Stimulated activated CD4-positive, alpha-beta T cell treated with anti-CD3 and anti-CD28 coated beads, TNF-alpha, amount 100 ng/mL, for 48 hours (primary cell): ENCODE results near the gene ACAP1.
"Not testable (repeated sequence)": the region's sequence is repeated elsewhere in the genome, so short reads cannot be mapped to it uniquely, and the experiment has no call there.

Experiments used
- DNase-seq, 3 donors: peaks; one replicate each; pipeline ENCODE4 v3.0.0-alpha.2; 2020; ENCODE audit warnings: low read depth in 3 of 3

The ACAP1 gene

DNA sequence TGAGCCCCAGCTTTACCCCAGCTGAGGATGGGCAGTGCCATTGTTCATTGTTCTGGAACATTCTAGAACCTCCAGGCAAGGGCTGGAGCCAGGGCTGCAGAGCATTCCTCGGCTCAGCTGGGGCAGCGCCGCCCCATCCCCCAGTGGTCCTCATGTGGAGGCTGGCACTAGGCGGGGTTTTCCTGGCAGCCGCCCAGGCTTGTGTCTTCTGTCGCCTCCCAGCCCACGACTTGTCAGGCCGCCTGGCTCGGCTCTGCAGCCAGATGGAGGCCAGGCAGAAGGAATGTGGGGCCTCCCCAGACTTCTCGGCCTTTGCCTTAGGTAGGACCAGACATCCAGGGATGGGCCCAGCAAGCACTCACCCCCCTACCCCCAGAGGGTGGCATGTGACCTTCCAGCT is 18.7 kb downstream of the ACAP1 start, which contains the start of gene TMEM95:
Gene TMEM95, plus strand, starts transcription at position 104 of the 400 bp plus-strand sequence. Its CDS starts 49 bp downstream, at position 153.
- no peak for DNase-seq

DNA sequence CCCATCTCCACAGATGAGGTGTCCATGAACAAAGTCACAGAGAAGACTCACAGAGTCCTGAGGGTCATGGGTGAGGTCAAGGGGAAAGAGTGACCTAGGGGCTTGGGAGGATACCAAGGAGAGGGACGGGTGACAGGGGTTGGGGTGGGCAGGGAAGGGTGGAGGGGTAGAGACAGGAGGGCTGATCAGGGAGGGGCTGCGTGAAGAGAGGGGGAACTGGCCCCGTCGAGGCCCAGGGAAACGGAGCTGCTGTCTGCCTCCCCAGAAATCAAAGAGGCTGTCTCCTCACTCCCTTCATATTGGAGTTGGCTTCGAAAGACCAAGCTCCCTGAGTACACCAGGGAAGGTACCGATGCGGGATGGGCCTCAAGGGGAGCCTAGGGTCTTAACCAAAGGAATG is 19.2 kb downstream of the ACAP1 start:
- DNase-seq: no peak

DNA sequence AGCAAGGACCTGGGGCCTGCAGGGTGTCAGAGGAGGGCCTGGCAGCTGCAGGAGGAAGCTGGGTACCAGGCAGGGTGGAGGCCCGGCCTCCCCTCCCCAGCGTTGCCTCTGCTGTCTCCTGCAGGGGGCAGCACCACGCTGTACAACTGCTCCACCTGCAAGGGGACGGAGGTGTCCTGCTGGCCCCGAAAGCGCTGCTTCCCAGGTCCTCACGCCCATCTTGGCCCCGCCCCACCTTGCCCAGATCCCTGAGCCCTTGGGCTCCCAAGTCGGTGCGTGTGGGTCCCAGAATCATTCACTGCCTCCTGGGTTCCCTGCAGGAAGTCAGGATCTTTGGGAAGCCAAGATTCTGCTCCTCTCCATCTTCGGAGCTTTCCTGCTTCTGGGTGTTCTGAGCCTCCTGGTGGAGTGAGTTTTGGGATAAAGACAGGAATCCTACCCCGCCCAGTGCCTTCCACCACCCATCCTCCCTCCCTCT is 19.8 kb downstream of the ACAP1 start:
- DNase-seq: peak; percentile 76 to 83 (median 78)

DNA sequence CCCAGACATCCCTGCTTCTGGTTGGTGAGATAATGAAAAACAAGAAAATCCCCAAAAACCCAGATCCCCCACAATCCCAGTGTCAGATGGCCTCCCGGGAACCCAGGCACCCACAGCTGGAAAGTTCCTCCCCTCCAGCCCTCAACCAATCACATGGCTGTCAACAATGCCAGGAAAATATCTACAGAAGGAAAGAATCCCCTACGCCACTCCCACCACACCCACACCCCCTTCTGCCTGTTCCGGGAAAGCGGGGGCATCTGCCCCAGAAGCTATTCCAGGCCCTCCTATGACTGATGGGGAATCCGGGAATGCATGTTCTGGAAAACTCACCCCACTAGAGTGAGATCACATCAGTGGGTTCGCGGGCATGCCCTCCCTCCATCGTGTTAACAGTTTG is 20.4 kb downstream of the ACAP1 start:
- no peak for DNase-seq

DNA sequence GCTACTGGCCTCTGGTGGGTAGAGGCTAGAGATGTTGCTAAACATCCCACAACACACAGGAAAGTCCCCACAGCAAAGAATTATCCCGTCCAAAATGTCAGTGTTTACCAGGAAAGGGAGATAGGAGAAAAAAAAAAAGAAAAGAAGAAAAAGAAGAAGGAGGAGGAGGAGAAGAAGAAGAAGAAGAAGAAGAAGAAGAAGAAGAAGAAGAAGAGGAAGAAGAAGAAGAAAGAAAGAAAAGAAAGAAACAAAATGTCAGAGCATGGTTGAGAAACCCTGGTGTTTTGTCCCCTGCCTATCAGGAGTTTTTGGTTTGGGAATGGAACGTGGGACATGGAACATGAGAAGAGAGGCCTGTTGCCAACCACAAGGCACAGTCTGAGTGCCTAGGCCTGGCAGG is 21.1 kb downstream of the ACAP1 start:
- no peak for DNase-seq

DNA sequence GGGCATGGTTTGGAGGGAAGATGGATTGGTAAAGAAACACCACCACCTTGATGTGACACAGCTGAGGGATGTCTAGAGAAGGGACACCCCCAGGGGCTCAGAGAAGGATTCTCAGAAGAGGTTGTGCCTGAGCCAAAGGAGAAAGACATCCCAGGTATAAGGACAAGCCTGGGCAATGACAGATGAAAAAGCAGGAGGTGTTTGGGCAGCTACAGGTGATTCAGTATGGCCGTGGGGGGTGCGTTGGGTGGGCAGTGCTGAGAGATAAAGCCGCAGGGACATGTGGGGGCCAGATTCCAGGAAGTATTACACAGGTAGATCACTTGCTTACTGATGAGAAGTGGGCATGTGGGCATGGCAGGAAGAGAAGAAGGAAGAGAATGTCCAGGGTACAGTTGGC is 25.6 kb downstream of the ACAP1 start:
- no peak for DNase-seq

DNA sequence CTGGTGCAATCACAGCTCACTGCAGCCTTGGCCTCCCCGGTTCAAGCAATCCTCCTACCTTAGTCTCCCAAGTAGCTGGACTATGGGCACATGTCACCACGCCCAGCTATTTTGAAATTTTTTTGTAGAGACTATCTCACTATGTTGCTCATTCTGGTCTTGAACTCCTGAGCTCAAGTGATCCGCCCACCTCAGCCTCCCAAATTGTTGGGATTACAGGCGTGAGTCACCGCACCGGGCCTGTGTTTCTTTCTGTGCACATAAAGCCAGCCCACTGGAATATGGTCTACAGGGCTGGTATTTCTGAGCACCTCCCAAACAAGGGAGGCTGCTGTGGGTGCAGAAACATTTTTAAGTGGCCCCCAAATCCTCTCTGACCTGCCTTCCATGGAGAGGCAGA is 27.0 kb downstream of the ACAP1 start:
- no peak for DNase-seq

DNA sequence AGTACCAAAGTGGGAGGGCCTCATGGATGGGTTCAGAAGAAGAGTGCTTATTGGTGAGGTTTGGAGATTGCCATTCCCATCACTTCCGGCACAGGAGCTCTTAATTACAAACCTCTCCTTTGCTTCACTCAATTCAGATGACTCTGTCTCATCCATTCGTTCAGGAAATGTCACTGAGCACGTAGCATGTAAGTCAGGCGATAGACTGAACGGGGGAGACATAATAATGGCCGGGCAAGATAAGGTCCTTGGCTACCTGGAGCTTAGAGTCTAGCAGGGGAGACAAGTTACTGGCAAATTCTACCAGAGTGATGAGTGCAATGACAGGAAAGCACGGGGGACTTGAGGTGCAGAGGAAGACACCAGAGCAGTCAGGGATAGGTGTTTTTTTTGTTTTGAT is 29.6 kb downstream of the ACAP1 start:
- not testable (repeated sequence) for DNase-seq

DNA sequence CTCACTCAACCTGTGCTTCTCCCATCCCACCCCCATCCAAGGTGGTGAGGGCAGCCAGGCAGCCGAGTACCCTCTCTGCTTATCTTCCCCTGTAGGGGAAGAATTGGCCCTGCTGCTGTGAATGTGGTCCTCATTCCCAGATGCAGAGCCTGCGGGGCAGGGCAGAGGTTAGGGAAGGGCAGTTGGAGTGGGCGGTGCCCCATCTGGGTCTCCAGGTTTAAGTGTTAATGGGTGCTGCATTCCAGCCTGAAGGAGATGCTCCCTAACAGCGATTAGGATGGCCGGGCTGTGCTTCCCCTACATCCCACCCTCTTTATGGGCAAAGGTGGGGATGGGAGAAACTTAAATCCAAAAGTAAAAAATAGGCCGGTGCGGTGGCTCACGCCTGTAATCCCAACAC is 30.8 kb downstream of the ACAP1 start:
- DNase-seq: no peak

DNA sequence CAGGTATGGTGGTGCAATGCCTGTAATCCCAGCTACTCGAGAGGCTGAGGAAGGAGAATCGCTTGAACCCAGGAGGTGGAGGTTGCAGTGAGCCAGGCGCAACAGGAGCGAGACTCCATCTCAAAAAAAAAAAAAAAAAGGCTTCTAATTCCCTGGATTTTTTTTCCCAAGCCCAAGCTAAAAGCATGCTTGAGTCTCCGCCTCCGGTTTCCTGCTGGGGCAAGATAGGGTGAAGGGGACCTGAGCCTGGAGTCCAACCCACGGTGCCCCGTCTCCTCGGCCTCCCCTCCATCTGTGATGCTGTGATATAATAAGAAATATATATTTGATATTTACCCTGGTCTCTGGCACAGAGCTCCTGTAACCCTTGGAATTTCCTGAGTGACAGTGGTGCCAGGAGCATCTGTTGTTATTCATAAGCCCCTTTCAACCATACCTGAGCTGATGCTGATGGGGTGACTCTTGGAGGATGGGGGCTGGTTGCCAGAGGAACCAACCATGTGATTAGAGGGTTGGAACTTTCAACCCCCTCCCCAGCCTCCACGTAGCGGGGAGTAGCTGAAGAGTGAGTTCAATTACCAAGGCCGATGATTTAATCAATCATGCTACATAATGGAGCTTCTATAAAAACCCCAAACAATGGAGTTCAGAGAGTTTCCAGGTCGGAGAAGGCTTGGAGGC is 31.7 kb downstream of the ACAP1 start:
- no peak for DNase-seq

DNA sequence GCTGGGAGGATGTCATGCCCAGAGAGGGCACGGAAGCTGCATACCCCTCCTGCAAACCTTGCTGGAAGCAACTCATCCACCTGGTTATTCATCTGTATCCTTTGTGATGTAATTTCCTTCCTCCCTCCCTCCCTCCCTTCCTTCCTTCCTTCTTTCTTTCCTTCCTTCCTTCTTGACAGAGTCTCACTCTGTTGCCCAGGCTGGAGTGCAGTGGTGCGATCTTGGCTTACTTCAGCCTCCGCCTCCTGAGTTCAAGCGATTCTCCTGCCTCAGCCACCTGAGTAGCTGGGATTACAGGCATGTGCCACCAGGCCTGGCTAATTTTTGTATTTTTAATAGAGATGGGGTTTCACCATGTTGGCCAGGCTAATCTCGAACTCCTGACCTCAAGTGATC is 32.3 kb downstream of the ACAP1 start:
- DNase-seq: not testable (repeated sequence)

DNA sequence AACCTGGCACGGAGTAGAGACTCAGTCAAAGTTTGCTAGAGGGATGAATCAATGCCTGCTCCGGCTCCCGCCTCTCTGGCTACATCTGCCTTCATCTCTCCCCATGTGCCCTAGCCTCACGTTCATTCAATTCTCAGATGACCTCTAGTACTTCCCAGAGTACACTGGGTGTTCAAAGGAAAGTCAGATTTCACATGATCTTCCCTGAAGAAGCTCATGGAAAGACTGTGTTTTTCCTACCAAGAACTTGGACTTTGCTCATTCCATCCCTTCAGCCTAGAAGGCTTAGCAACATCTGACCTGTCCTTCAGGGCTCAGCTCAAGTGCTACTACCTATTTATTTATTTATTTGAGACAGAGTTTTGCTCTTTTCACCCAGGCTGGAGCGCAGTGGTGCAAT is 33.5 kb downstream of the ACAP1 start:
- DNase-seq: no peak

DNA sequence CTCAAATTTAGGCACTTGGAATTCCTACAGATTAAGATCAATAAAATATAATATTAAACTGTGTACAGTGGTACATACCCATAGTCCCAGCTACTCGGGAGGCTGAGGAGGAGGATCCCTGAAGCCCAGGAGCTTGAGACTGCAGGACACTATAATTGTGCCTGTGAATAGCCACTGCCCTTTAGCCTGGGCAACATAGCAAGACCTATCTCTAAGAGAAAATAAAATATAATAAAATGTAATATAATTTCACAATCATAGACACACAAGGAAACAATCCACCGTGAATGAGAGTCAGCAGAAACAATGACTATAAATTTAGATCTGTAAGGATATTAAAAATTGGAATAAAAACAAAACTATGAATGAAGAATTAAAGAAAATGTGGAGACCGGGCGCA is 34.5 kb downstream of the ACAP1 start:
- DNase-seq: no peak

DNA sequence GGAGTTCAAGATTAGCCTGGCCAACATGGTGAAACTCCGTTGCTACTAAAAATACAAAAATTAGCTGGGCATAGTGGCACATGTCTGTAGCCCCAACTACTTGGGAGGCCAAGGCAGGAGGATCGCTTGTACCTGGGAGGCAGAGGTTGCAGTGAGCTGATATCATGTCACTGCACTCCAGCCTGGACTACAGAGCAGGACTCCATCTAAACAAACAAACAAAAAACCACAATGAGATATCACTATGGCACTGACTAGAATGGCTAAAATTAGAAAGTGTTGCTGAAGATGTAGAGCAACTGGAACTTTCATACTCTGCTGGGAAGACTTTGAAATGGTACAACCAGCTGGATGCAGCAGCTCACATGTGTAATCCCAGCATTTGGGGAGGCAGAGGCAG is 38.0 kb downstream of the ACAP1 start:
- DNase-seq: no peak

DNA sequence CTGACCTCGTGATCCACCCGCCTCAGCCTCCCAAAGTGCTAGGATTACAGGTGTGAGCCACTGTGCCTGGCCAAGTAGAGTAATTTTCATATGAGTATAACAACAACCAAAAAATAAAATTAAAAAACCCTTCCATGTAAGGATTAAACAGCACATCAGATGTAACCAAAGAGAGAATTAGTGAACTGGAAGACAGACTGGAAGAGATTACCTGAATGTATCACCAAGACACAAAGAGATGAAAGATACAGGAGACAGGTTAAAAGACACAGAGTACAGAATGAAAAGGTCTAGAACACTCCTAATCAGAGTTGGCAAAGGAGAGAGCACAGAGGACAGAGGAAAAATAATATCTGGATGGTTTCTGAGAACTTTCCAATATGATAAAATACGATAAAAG is 42.8 kb downstream of the ACAP1 start:
- no peak for DNase-seq

DNA sequence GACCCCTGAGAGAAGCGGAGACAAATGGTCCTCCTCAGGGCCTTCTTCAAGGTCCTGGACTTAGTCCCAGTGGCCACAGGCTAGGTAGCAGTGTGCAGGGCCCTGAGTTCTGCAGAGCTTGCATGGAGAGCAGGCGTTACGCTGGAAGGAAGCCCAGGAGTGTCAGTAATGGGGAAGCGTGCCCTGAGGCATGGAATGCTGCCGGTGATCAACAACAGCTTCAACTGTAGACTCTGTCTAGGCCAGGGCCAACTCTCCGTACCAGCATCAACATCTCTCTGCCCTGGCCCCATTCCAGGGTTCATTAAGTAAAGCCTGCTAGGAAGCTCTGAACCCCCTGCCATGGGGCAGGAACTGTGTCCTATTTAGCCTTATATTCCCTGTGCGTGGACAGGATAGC is 44.0 kb downstream of the ACAP1 start:
- no peak for DNase-seq

DNA sequence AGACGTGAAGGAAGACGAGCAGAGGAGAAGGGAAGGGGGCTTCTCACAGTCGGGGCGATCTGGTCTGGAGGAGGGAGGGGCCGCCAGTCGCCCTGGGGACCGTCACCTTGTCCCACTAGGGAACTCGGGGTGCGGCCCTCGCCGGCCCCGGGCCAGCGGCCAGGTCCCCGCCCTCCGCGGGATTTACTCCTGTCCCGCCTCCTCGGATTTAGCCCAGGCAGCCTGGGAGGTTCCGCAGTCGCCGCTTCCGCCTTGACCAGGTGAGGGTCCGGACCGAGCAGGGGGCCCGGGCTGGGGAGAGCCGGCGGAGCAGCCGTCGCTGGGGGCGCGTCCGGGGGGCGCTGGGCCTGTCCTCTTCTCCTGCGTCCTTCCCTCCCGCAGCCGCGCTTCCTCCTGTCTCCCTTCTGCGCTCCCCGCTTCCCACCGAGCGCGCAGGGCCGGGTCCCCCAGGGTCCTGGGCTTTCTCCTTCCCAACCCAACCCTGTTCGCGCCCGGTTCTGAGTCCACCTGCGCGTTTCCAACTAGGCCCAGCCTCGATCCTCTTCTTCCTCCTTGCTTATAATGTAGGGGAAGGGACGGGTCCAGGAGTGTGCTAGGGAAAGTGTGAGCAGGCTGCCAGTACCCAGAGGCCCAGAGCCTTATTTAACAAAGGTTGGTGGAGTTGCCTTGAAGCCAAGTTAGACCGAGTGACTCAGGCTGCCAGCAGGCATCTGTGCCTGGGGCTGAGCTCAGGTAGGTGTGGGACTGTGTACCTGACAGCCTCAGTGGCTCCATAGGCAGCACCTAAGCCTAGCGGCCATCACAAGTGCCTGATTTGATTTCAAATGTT is 44.7 kb downstream of the ACAP1 start, which contains the start of gene TNK1:
Gene TNK1, plus strand, starts transcription at position 235 of the 829 bp plus-strand sequence. CDS start 1,838 bp downstream, outside the sequence.
- DNase-seq: no peak

DNA sequence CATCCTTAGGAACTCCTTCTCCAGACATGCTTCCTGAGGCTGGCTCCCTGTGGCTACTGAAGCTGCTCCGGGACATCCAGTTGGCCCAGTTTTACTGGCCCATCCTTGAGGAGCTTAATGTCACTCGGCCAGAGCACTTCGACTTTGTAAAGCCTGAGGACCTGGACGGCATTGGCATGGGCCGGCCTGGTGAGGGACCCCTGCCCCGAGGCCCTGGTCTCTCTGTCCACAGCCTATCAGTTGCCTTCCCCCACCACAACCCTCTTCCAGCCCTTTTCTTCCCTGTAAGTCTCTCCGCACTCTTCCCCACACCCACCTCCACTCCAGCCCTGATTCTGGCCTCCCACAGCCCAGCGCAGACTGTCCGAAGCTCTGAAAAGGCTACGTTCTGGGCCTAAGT is 46.6 kb downstream of the ACAP1 start:
- DNase-seq: no peak

DNA sequence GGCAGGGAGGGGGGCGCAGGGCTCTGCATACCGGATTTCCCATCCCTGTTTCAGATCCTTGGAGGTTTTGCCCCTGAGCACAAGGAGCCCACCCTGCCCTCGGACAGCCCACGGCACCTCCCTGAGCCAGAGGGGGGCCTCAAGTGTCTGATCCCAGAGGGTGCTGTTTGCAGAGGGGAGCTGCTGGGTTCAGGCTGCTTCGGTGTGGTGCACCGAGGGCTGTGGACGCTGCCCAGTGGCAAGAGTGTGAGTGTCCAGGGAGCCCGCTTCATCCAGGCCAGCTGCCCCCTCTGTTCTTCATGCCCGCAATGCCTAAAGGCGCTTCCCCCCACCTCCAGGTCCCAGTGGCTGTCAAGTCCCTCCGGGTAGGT is 47.0 kb downstream of the ACAP1 start:
- no peak for DNase-seq

DNA sequence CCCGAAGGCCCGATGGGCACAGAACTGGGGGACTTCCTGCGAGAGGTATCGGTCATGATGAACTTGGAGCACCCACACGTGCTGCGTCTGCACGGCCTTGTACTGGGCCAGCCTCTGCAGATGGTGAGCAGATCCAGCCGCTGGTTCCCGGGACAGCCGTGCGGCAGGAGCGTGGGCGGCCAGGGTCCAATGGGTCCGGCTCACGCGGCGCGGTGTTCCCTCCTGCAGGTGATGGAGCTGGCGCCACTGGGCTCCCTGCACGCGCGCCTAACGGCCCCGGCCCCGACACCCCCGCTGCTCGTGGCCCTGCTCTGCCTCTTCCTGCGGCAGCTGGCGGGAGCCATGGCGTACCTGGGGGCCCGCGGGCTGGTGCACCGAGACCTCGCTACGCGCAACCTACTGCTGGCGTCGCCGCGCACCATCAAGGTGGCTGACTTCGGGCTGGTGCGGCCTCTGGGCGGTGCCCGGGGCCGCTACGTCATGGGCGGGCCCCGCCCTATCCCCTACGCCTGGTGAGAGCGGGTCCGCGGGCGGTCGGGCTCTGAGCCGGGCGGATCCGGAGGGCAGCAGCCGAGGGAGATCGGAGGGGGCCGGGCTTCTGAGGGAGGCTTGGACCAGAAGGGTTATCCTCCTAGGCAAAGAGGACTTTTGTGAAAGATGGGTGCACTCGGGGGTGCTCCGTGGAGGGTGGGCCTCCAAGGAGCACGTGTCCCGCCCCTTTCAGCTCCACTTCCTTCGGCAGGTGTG is 47.6 kb downstream of the ACAP1 start:
- peak; percentile 57 to 69 (median 62) for DNase-seq

DNA sequence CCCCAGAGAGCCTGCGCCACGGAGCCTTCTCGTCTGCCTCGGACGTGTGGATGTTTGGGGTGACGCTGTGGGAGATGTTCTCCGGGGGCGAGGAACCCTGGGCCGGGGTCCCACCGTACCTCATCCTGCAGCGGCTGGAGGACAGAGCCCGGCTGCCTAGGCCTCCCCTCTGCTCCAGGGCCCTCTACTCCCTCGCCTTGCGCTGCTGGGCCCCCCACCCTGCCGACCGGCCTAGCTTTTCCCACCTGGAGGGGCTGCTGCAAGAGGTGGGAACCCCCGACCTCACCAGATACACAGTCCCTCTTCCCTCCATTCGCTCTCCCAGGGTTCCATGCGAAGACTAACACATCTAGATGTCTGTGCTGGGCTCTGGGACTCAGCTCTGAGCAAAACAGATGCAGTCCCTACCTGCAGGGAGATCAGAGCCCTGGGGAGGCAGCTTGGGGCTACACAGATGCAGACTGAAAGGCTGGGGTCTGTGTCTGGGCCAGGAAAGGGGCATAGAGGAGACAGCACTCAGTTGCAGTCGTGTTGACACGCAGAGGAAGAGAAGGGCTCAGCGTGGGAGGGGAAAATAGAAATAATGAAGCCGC is 48.3 kb downstream of the ACAP1 start:
- no peak for DNase-seq

DNA sequence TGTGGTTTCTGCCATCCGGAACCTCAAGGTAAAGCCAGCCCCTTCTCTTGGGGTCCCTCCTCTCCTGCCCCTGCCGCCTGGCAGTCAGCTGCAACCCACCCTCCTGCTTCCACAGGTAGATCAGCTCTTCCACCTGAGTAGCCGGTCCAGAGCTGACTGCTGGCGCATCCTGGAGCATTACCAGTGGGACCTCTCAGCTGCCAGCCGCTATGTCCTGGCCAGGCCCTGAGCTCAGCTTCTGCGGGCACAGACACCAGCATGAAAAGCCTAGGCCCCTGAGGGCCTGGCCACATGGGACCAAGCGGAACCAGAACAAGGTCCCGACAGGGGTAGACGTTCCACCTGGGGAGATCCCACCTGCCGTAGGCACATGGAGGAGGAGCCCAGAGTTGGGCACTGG is 52.5 kb downstream of the ACAP1 start:
- no peak for DNase-seq
